Stimulated activated CD4-positive, alpha-beta T cell treated with anti-CD3 and anti-CD28 coated beads, Interleukin-15, amount 100 ng/mL, for 48 hours (primary cell): ENCODE measurements around the gene RFPL1.

Experiments used
- DNase-seq, 2 donors: peaks; one replicate each; pipeline ENCODE4 v3.0.0-alpha.2; 2020; ENCODE audit warnings: low read depth in 2 of 2

RFPL1 gene

GRCh38 chr22:29443452-29443851, 5.1 kb downstream of the RFPL1 start:
- no peak for DNase-seq

GRCh38 chr22:29443861-29444792, 5.7 kb downstream of the RFPL1 start:
- no peak for DNase-seq

- no peak for DNase-seq
These were observed 7.1 kb downstream of the RFPL1 start for GRCh38 chr22:29445508-29445907.

GRCh38 chr22:29447906-29448305, 9.5 kb downstream of the RFPL1 start:
- DNase-seq = no peak

- no peak for DNase-seq
These were observed 11.0 kb downstream of the RFPL1 start for GRCh38 chr22:29449296-29449875.

- DNase-seq = no peak
These were observed 11.8 kb downstream of the RFPL1 start for GRCh38 chr22:29450222-29450621.

GRCh38 chr22:29451863-29452262, 13.5 kb downstream of the RFPL1 start:
- DNase-seq = no peak

- no peak for DNase-seq
These were observed 15.9 kb downstream of the RFPL1 start for GRCh38 chr22:29454276-29454675.

- no peak for DNase-seq
These were observed 17.9 kb downstream of the RFPL1 start for GRCh38 chr22:29456211-29456671.

- no peak for DNase-seq
These were observed 19.3 kb downstream of the RFPL1 start for GRCh38 chr22:29457730-29458129.

GRCh38 chr22:29458551-29458950, 20.2 kb downstream of the RFPL1 start:
- no peak for DNase-seq

- DNase-seq = no peak
These were observed 21.4 kb downstream of the RFPL1 start for GRCh38 chr22:29459773-29460172.

- no peak for DNase-seq
These were observed 22.9 kb downstream of the RFPL1 start for GRCh38 chr22:29461263-29461662.

GRCh38 chr22:29463629-29464028, 25.2 kb downstream of the RFPL1 start:
- no peak for DNase-seq

GRCh38 chr22:29464581-29464980, 26.2 kb downstream of the RFPL1 start:
- no peak for DNase-seq

GRCh38 chr22:29469755-29470154, 31.4 kb downstream of the RFPL1 start:
- no peak for DNase-seq

GRCh38 chr22:29470159-29470855, 31.9 kb downstream of the RFPL1 start:
- DNase-seq = peak; percentile 39 to 74

- DNase-seq = no peak
These were observed 34.6 kb downstream of the RFPL1 start for GRCh38 chr22:29473001-29473400.

- no peak for DNase-seq
These were observed 37.2 kb downstream of the RFPL1 start for GRCh38 chr22:29475550-29475949.

GRCh38 chr22:29476116-29476515, 37.7 kb downstream of the RFPL1 start:
- no peak for DNase-seq

- no peak for DNase-seq
These were observed 39.4 kb downstream of the RFPL1 start for GRCh38 chr22:29477723-29478318.
